HEK293T (cell line): ENCODE measurements around the gene DYDC2.

ENCODE experiments used
- ARNT ChIP-seq: fragments of 450-650 bp; IDR thresholded peaks from 2 replicates; pipeline ENCODE4 v1.6.1; 2017; ENCODE audit warnings: mild to moderate bottlenecking
- BHLHE40 ChIP-seq: fragments of 450-650 bp; IDR thresholded peaks from 2 replicates; pipeline ENCODE4 v1.6.1; 2016; ENCODE audit warnings: mild to moderate bottlenecking, moderate library complexity, borderline replicate concordance
- FOXA1 ChIP-seq: fragments of 450-650 bp; IDR thresholded peaks from 2 replicates; pipeline ENCODE4 v1.6.1; 2016; ENCODE audit warnings: mild to moderate bottlenecking
- FOXM1 ChIP-seq: fragments of 450-650 bp; IDR thresholded peaks from 2 replicates; pipeline ENCODE4 v1.6.1; 2017; ENCODE audit warnings: mild to moderate bottlenecking, borderline replicate concordance
- SP1 ChIP-seq: fragments of 450-650 bp; IDR thresholded peaks from 2 replicates; pipeline ENCODE4 v1.6.1; 2017

DNA sequence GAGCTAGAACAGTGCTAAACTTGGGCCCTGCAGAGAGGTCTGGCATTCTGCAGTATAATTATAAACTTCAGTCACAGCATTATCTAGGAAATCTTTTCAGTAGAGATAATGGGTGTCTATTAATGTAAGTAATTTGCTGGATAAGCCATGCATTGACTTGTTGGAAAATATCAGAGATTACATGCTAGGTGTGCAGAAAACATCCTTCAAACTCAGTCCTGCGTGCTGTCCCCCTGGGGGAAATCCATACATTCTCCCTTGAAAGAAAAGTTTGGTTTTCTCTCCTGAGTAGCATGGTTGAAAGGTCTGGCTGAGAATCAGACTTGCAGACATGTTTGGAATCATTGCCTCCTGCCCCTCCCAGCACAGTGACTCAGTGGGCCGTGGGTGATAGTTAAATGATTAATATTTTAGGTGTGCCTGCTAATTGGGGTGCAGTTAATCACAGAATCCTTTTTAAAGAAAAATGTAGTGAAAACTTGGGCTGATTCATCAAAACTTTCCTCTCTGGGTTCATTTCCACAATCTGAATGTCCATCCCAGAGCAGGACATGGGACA lies 37.9 kb downstream of the DYDC2 start:
- no peak for TF ChIP-seq SP1
- TF ChIP-seq FOXA1 = no peak
- TF ChIP-seq BHLHE40 = no peak
- TF ChIP-seq FOXM1 = no peak
- TF ChIP-seq ARNT = no peak
